MCF 10A (cell line): ENCODE data around the gene MRPL37. TPM values are rescaled to one million over a fixed set of nuclear protein-coding genes. Genes with fewer than 3 reads are reported as not detected.

Experiments
- BruUV-seq: library from RNA; stranded (reverse); fragments of 400-500 nt; replicated peaks from 2 replicates; lab custom pipeline; 2021; lab: Mats Ljungman, UMichigan
- CTCF ChIA-PET: fragments of 300-600 bp; sonication (Branson Sonifier 250); formaldehyde crosslinking; extraction: SDS; loops from one replicate; lab custom pipeline; 2021; ENCODE audit warnings: antibody characterized with exemption, inconsistent platforms; lab: Yijun Ruan, JAX
- POLR2A ChIA-PET: fragments of 300-600, 350-650 bp; sonication (Branson Sonifier 250); formaldehyde crosslinking; extraction: SDS; loops from one replicate; lab custom pipeline; 2020; ENCODE audit warnings: antibody characterized with exemption, inconsistent platforms; lab: Yijun Ruan, JAX
- DNase-seq: peaks from one replicate; pipeline ENCODE4 v3.0.0-alpha.2; 2018; ENCODE audit not compliant: unreplicated experiment
- H3K27ac Mint-ChIP-seq: one replicate; pipeline ENCODE4 v1.8.0; 2022; ENCODE audit warnings: mild to moderate bottlenecking, low read depth, mixed read lengths; ENCODE audit not compliant: unreplicated experiment
- H3K27me3 Mint-ChIP-seq: one replicate; pipeline ENCODE4 v1.8.0; 2022; ENCODE audit warnings: mixed read lengths; ENCODE audit not compliant: insufficient read depth, unreplicated experiment
- H3K36me3 Mint-ChIP-seq: one replicate; pipeline ENCODE4 v1.8.0; 2022; ENCODE audit warnings: mild to moderate bottlenecking, moderate library complexity, mixed read lengths; ENCODE audit not compliant: insufficient read depth, unreplicated experiment
- H3K4me1 Mint-ChIP-seq: one replicate; pipeline ENCODE4 v1.8.0; 2022; ENCODE audit warnings: mixed read lengths; ENCODE audit not compliant: insufficient read depth, unreplicated experiment
- H3K4me3 Mint-ChIP-seq: one replicate; pipeline ENCODE4 v1.8.0; 2022; ENCODE audit warnings: mild to moderate bottlenecking, moderate library complexity, mixed read lengths; ENCODE audit not compliant: unreplicated experiment
- H3K9me3 Mint-ChIP-seq: one replicate; pipeline ENCODE4 v1.8.0; 2022; ENCODE audit warnings: mixed read lengths; ENCODE audit not compliant: unreplicated experiment
- intact Hi-C: fragments of 100-400 bp; cut with micrococcal nuclease; formaldehyde crosslinking; loops from 2 replicates; pipeline ENCODE4 v1.14.1; 2022
- total RNA-seq: library from RNA; stranded (reverse); gene quantifications from 2 replicates; pipeline ENCODE4 v1.2.3, GENCODE V29; 2022
- TF ChIP-seq, protein P1 (sequence below): fragments of 200-600 bp; IDR thresholded peaks from one replicate; pipeline ENCODE4 v1.8.0; 2022; ENCODE audit warnings: antibody characterized with exemption, mild to moderate bottlenecking; ENCODE audit not compliant: unreplicated experiment

Gene MRPL37
- total RNA-seq, 1 experiment from 2014 or later: 128 TPM

DNA sequence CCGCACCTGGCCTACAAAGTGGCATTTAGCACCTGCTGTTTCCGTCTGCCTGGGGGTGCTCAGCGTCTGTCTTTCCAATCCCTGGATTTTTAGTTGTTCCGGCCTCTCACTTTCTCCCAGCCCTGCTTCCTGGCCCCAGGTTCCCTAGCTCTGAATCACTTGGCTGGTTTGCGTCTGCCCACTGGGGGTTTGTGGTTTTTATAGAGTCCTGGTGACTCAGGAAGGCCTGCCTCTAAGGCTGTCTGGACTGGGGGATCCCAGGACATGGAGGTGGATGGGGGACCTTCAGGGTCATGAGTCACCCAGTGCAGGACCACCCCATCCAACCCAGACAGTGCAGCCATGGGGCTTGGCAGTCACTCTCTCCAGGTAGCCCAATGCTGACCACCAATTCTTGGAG, 53.5 kb downstream of the MRPL37 start:
- POLR2A ChIA-PET: no interaction called here
- BruUV-seq: no TSS peak
- Mint-ChIP-seq H3K27ac (no peak overlapping the region), H3K27me3 (no peaks in the 10 kb centered on the region), H3K36me3 (peaks cover 18% of the 10 kb centered on the region), H3K9me3 (no peaks in the 10 kb centered on the region), H3K4me3 (no peak overlapping the region), H3K4me1 (peaks cover 21% of the 10 kb centered on the region)
- TF ChIP-seq, protein P1, sequence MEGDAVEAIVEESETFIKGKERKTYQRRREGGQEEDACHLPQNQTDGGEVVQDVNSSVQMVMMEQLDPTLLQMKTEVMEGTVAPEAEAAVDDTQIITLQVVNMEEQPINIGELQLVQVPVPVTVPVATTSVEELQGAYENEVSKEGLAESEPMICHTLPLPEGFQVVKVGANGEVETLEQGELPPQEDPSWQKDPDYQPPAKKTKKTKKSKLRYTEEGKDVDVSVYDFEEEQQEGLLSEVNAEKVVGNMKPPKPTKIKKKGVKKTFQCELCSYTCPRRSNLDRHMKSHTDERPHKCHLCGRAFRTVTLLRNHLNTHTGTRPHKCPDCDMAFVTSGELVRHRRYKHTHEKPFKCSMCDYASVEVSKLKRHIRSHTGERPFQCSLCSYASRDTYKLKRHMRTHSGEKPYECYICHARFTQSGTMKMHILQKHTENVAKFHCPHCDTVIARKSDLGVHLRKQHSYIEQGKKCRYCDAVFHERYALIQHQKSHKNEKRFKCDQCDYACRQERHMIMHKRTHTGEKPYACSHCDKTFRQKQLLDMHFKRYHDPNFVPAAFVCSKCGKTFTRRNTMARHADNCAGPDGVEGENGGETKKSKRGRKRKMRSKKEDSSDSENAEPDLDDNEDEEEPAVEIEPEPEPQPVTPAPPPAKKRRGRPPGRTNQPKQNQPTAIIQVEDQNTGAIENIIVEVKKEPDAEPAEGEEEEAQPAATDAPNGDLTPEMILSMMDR: no peak
- intact Hi-C loops: no loop called here
- CTCF ChIA-PET: interaction anchor here (0.6 to 0.9 kb wide), 3 partner anchors 25 to 401 kb away, joined by 3 to 4 read pairs (median 3); no protein-coding TSS in a partner anchor
- peak; percentile 93 for DNase-seq

- no peaks in the 10 kb centered on the region for H3K27me3 Mint-ChIP-seq
Measured at GRCh38 chr1:54254055-54254454, 54.1 kb downstream of the MRPL37 start.

GRCh38 chr1:54255026-54255702, 55.2 kb downstream of the MRPL37 start:
- no TSS peak for BruUV-seq
- Mint-ChIP-seq H3K36me3 (peaks cover 18% of the 10 kb centered on the region), H3K27ac (no peak overlapping the region), H3K4me1 (peaks cover 15% of the 10 kb centered on the region), H3K27me3 (no peaks in the 10 kb centered on the region), H3K9me3 (no peaks in the 10 kb centered on the region), H3K4me3 (no peak overlapping the region)
- intact Hi-C loops: no loop called here
- no peak for DNase-seq
- TF ChIP-seq, protein P1: no peak
- ChIA-PET CTCF (no interaction called here), POLR2A (no interaction called here)

More at GRCh38 chr1:54254055-54254454, 54.1 kb downstream of the MRPL37 start:
- ChIA-PET CTCF (interaction anchor here (0.6 to 0.9 kb wide), 2 partner anchors 25 to 402 kb away, joined by 3 read pairs; no protein-coding TSS in a partner anchor), POLR2A (no interaction called here)
- Mint-ChIP-seq H3K36me3 (peaks cover 18% of the 10 kb centered on the region), H3K4me3 (no peak overlapping the region), H3K27ac (no peak overlapping the region), H3K9me3 (no peaks in the 10 kb centered on the region), H3K4me1 (peaks cover 17% of the 10 kb centered on the region)
- BruUV-seq: no TSS peak
- peak; percentile 60 for DNase-seq
- TF ChIP-seq, protein P1: no peak
- intact Hi-C loops: no loop called here

- no peaks in the 10 kb centered on the region for H3K9me3 Mint-ChIP-seq
- H3K36me3 Mint-ChIP-seq: peaks cover 18% of the 10 kb centered on the region
- no peak overlapping the region for H3K4me3 Mint-ChIP-seq
- no peaks in the 10 kb centered on the region for H3K27me3 Mint-ChIP-seq
- intact Hi-C loops: no loop called here
- H3K27ac Mint-ChIP-seq: no peak overlapping the region
- no peak for DNase-seq
- BruUV-seq: no TSS peak
- TF ChIP-seq, protein P1: no peak
- ChIA-PET CTCF (interaction anchor here (1.3 kb wide), 1 partner anchor 38 kb away, joined by 3 read pairs; no protein-coding TSS in a partner anchor), POLR2A (no interaction called here)
- peaks cover 15% of the 10 kb centered on the region for H3K4me1 Mint-ChIP-seq
Measured at GRCh38 chr1:54256522-54257345, 56.8 kb downstream of the MRPL37 start.
